GM19043 (cell line): Measurements from ENCODE around the gene MAST4.
"Not testable (repeated sequence)": the region's sequence is repeated elsewhere in the genome, so short reads cannot be mapped to it uniquely, and the experiment has no call there.

Experiments used
- ATAC-seq: cut with Tn5 transposase; IDR thresholded peaks from one replicate; pipeline ENCODE4 v1.9.1; 2021; ENCODE audit warnings: low read depth; ENCODE audit not compliant: unreplicated experiment

MAST4 gene

GRCh38 chr5:67095346-67096171 is 499.4 kb downstream of the MAST4 start:
- ATAC-seq: no peak

- ATAC-seq: no peak
Observed at GRCh38 chr5:67098656-67099055, 502.5 kb downstream of the MAST4 start.

GRCh38 chr5:67100301-67100700 is 504.1 kb downstream of the MAST4 start:
- no peak for ATAC-seq

- no peak for ATAC-seq
Observed at GRCh38 chr5:67102708-67103107, 506.5 kb downstream of the MAST4 start.

- no peak for ATAC-seq
Observed at GRCh38 chr5:67104859-67105258, 508.7 kb downstream of the MAST4 start.

- ATAC-seq: no peak
Observed at GRCh38 chr5:67105270-67105669, 509.1 kb downstream of the MAST4 start.

- ATAC-seq: no peak
Observed at GRCh38 chr5:67106626-67107342, 510.6 kb downstream of the MAST4 start.

GRCh38 chr5:67111779-67112178 is 515.6 kb downstream of the MAST4 start:
- ATAC-seq: no peak

- ATAC-seq: no peak
Observed at GRCh38 chr5:67115246-67115645, 519.1 kb downstream of the MAST4 start.

- ATAC-seq: no peak
Observed at GRCh38 chr5:67115817-67116216, 519.6 kb downstream of the MAST4 start.

- ATAC-seq: no peak
Observed at GRCh38 chr5:67118050-67118620, 521.9 kb downstream of the MAST4 start.

- ATAC-seq: no peak
Observed at GRCh38 chr5:67119010-67119409, 522.8 kb downstream of the MAST4 start.

GRCh38 chr5:67120032-67120431 is 523.8 kb downstream of the MAST4 start:
- ATAC-seq: no peak

GRCh38 chr5:67123819-67124218 is 527.6 kb downstream of the MAST4 start:
- ATAC-seq: no peak

GRCh38 chr5:67124556-67124955 is 528.4 kb downstream of the MAST4 start:
- ATAC-seq: no peak

- not testable (repeated sequence) for ATAC-seq
Observed at GRCh38 chr5:67127347-67127895, 531.2 kb downstream of the MAST4 start.

- ATAC-seq: no peak
Observed at GRCh38 chr5:67129768-67130167, 533.6 kb downstream of the MAST4 start.

GRCh38 chr5:67133217-67133616 is 537.0 kb downstream of the MAST4 start:
- no peak for ATAC-seq

- no peak for ATAC-seq
Observed at GRCh38 chr5:67133776-67134175, 537.6 kb downstream of the MAST4 start.

- ATAC-seq: no peak
Observed at GRCh38 chr5:67135381-67135984, 539.3 kb downstream of the MAST4 start.

GRCh38 chr5:67139030-67139429 is 542.8 kb downstream of the MAST4 start:
- no peak for ATAC-seq
